Measurements from ENCODE around the gene ZBTB7C.

Gene ZBTB7C

DNA sequence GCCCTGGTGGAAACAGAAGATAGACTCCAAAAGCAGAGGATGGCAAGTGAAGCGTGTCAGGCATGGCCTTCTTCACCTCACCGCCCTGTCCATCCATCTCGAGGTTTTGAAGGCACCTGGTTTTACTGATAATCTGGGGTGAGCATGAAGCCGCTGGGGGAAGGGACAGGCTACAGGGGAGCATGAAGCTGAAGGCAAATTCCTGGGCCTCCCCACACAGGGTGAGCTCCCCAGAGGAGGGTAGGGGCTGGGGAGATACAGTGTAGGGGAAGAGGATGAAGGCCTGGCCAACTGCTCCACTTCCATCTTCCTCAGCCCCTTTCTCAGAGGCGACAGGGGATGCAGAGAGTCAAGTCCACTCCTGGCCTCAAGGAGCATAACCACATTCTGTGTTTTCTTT is 250.5 kb downstream of the ZBTB7C start:
- no peak for TF ChIP-seq CTCF (IDR thresholded peaks at IDR 0.05; ENCODE audit: borderline replicate concordance, control extremely low read depth, extremely low read depth, insufficient read depth, missing control alignments)
- in situ Hi-C loops (cut with MboI; ENCODE audit: low sequenced_read_pairs, unreplicated experiment) = no loop called here
- no peak for DNase-seq (ENCODE audit: low spot score)

GRCh38 chr18:48157956-48158355 is 251.2 kb downstream of the ZBTB7C start:
- no peak for TF ChIP-seq CTCF (IDR thresholded peaks at IDR 0.05; ENCODE audit: borderline replicate concordance, control extremely low read depth, extremely low read depth, insufficient read depth, missing control alignments)
- no peak for DNase-seq (ENCODE audit: low spot score)
- in situ Hi-C loops (cut with MboI; ENCODE audit: low sequenced_read_pairs, unreplicated experiment) = no loop called here

DNA sequence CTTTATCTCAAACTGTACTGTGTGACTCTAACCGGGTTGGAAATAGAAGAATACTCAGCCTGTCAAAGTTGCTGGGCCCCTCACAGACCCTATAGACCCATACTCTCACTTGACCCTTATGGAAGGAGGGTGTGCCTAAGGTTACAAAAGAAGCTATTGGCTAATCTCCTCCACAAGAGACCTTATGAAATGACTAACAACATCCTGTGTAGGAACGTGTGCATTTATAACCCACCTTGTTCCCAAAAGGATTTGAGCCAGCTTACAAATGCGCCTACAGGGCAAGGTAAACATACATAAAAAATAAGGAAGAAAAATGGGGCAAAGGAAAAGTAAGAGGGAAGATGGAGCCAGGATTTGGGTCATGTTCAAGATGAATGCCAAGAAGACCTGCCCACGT is 253.3 kb downstream of the ZBTB7C start:
- no peak for TF ChIP-seq CTCF (IDR thresholded peaks at IDR 0.05; ENCODE audit: borderline replicate concordance, control extremely low read depth, extremely low read depth, insufficient read depth, missing control alignments)
- in situ Hi-C loops (cut with MboI; ENCODE audit: low sequenced_read_pairs, unreplicated experiment) = no loop called here
- DNase-seq (ENCODE audit: low spot score) = no peak

GRCh38 chr18:48154828-48155227 is 254.4 kb downstream of the ZBTB7C start:
- no peak for TF ChIP-seq CTCF (IDR thresholded peaks at IDR 0.05; ENCODE audit: borderline replicate concordance, control extremely low read depth, extremely low read depth, insufficient read depth, missing control alignments)
- in situ Hi-C loops (cut with MboI; ENCODE audit: low sequenced_read_pairs, unreplicated experiment) = no loop called here
- DNase-seq (ENCODE audit: low spot score) = no peak

DNA sequence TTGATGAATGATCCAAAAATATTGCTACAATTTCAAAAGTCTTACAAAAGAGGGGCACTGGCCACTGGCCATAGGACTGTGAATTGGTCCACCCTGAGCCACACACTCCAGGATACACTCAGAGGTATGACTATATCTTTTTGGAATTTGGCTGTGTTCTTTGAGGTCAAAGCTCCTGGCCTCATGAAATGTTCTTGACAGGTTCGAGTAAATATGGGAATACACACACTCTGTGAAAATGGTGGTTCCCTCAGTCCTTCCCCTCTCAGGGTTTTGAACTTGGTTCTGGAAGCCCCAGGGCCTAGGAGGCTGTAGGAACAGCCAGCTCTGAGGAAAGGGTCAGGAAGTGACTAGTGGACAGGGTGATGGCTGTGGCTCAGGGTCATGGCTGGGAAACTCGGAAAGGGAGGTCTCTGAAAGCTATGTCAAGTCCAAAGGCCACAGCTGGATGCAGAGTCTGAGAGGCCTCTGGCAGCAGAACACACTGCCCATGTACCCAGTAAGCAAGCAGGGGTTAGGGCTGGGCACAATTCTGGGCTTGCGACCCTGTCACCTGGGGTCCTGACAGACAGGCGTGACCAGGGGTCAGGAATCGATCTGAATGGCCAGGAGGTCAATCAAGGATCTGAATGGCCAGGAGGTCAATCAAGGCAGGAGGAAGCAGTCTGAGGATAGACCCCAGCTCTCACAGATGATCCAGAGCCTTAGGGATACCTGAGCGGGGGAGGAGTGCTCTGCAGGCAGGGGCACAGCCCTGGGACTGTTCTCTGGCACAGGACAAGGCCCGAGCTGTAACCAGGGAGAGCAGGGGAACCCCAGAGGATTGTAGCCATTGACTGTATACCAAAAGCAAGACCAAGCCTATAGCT is 255.3 kb downstream of the ZBTB7C start:
- no peak for DNase-seq (ENCODE audit: low spot score)
- in situ Hi-C loops (cut with MboI; ENCODE audit: low sequenced_read_pairs, unreplicated experiment) = no loop called here
- TF ChIP-seq CTCF (IDR thresholded peaks at IDR 0.05; ENCODE audit: borderline replicate concordance, control extremely low read depth, extremely low read depth, insufficient read depth, missing control alignments) = no peak

- no peak for DNase-seq (ENCODE audit: low spot score)
- in situ Hi-C loops (cut with MboI; ENCODE audit: low sequenced_read_pairs, unreplicated experiment) = no loop called here
- no peak for TF ChIP-seq CTCF (IDR thresholded peaks at IDR 0.05; ENCODE audit: borderline replicate concordance, control extremely low read depth, extremely low read depth, insufficient read depth, missing control alignments)
Measured at GRCh38 chr18:48152549-48152948, 256.6 kb downstream of the ZBTB7C start.
